Colonic mucosa (tissue), 4 donors: ENCODE data around the gene MTMR12. TPM values are rescaled to one million over a fixed set of nuclear protein-coding genes. Genes with fewer than 3 reads are reported as not detected.
A peak's percentile ranks its signal among the peaks of the same experiment; 100 is the strongest.

Experiments
- DNase-seq: peaks from one replicate; pipeline ENCODE4 v3.0.0-alpha.2; 2020
- H3K27ac ChIP-seq: fragments of 200-600 bp; one replicate; pipeline ENCODE4 v1.8.0; 2021
- H3K27me3 ChIP-seq: fragments of 200-600 bp; one replicate; pipeline ENCODE4 v1.8.0; 2021
- H3K36me3 ChIP-seq: fragments of 200-600 bp; one replicate; pipeline ENCODE4 v1.8.0; 2021
- H3K4me1 ChIP-seq: fragments of 200-600 bp; one replicate; pipeline ENCODE4 v1.8.0; 2021; ENCODE audit warnings: mild to moderate bottlenecking
- H3K4me3 ChIP-seq: fragments of 200-600 bp; one replicate; pipeline ENCODE4 v1.8.0; 2021
- H3K9ac ChIP-seq, 2 donors: one replicate each; pipeline ENCODE4 v1.7.0; 2013; ENCODE audit warnings: control low read depth in 2 of 2, low read depth in 2 of 2, low read length in 2 of 2
- H3K9me3 ChIP-seq: fragments of 200-600 bp; one replicate; pipeline ENCODE4 v1.8.0; 2021
- CTCF ChIP-seq: fragments of 200-600 bp; IDR thresholded peaks from one replicate; pipeline ENCODE4 v1.8.0; 2022; ENCODE audit warnings: antibody characterized with exemption, mild to moderate bottlenecking
- intact Hi-C: fragments of 100-400 bp; cut with DNase I; formaldehyde crosslinking; loops from one replicate; pipeline ENCODE4 v1.14.1; 2022
- total RNA-seq, 2 donors: library from RNA; stranded (reverse); fragmentation: NEBNext Ultra II Directional in 1 of 2; extraction: Animal tissue kit (Norgen Biotek cat#: 25700) in 1 of 2; gene quantifications; one replicate each; pipeline ENCODE4 v1.2.1, GENCODE V29; 2021
- donor health status: healthy.
- donor health status: DM: no; HTN: no; CAD: no.
- donor health status: DM: no; HTN: no; CAD: no.

Gene MTMR12
- total RNA-seq, 2 donors from 2014 or later = 23.2 to 23.8 TPM

DNA sequence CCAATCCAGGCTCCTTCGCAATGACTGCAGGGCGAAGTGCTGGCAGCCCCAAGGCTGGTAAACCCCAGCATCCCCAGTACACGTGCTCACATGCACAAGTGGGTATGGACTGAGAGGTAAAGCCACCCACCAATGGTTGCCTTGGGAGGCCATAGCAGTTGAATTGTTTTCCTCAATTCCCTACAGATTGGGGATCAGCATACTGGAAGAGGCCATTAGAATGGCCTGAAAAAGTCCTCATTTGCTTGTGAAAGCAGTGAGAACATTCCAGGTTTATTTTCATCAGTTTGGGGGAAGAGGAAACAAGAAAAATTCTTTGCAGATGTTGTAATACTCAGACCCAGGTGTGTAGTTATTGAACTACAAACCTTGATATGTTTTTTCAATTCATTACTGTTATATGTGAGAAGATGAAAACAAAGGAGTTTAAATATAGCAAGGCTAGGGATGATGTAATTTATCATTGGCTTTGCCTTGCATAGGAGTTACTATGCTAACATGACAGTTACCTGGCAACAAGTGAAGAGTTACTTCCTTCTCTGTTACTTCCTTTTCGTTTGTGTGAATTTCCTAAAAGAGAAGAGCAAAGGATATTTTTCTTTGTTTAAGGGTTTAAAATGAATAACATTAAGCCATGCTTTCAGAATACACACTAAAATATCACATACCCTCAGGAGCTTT, 36.4 kb downstream of the MTMR12 start:
- TF ChIP-seq CTCF = no peak
- DNase-seq = no peak
- Histone ChIP-seq H3K9ac (peak overlapping the region in 1 of 2 donors; percentile 4), H3K27me3 (no peaks in the 10 kb centered on the region), H3K4me1 (peaks cover 10% of the 10 kb centered on the region), H3K27ac (peak overlapping the region; percentile 34), H3K36me3 (no peaks in the 10 kb centered on the region), H3K4me3 (no peak overlapping the region), H3K9me3 (no peaks in the 10 kb centered on the region)
- intact Hi-C loops = no loop called here

DNA sequence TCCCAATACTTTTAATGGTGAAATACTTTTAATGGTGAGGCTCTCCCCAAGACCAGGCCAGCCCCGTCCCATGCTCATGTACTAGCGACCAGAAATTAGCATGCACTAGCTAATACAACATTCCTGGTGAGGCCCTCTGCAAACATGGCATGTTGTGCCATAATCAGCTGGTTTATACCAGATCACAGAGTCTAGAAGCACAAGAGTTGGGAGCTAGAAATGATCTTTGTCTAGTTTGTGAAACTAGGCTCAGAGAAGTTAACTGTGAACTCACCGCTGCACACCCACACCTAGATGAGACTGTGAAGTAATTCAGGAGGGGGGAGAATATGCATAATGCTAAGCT, 37.4 kb downstream of the MTMR12 start:
- Histone ChIP-seq H3K4me3 (no peak overlapping the region), H3K27ac (no peak overlapping the region), H3K36me3 (no peaks in the 10 kb centered on the region), H3K9ac (no peak overlapping the region), H3K9me3 (no peaks in the 10 kb centered on the region), H3K27me3 (no peaks in the 10 kb centered on the region), H3K4me1 (peaks cover 10% of the 10 kb centered on the region)
- intact Hi-C loops = no loop called here
- DNase-seq = no peak
- TF ChIP-seq CTCF = no peak

GRCh38 chr5:32274548-32275395, 38.0 kb downstream of the MTMR12 start:
- H3K36me3 ChIP-seq = no peaks in the 10 kb centered on the region

DNA sequence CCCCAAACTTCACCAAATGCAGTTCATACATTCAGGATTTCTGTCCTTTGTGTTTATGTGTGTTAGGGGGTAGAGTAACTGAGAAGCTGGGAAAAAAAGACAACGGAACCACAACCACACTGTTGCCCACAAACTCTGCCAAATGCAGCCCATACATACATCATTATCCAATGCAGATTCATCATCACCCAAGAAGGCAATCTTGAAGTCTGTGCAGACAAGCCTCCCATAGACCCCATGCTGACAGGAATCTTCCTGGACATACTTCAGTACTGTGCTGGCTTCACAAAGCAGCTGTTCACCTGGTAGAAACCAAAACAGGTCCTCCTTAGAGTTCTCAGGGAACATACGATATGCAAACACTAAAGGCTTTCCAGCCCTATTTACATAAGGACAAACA, 38.9 kb downstream of the MTMR12 start:
- no peak for TF ChIP-seq CTCF
- Histone ChIP-seq H3K36me3 (no peaks in the 10 kb centered on the region), H3K4me3 (no peak overlapping the region), H3K27me3 (no peaks in the 10 kb centered on the region), H3K27ac (no peak overlapping the region), H3K4me1 (peaks cover 10% of the 10 kb centered on the region), H3K9ac (no peak overlapping the region), H3K9me3 (no peaks in the 10 kb centered on the region)
- intact Hi-C loops = no loop called here
- no peak for DNase-seq

More at GRCh38 chr5:32274548-32275395, 38.0 kb downstream of the MTMR12 start:
- Histone ChIP-seq H3K4me3 (no peak overlapping the region), H3K27me3 (no peaks in the 10 kb centered on the region), H3K4me1 (peaks cover 10% of the 10 kb centered on the region), H3K9me3 (no peaks in the 10 kb centered on the region), H3K27ac (no peak overlapping the region), H3K9ac (no peak overlapping the region)
- no peak for DNase-seq
- TF ChIP-seq CTCF = no peak
- intact Hi-C loops = no loop called here

DNA sequence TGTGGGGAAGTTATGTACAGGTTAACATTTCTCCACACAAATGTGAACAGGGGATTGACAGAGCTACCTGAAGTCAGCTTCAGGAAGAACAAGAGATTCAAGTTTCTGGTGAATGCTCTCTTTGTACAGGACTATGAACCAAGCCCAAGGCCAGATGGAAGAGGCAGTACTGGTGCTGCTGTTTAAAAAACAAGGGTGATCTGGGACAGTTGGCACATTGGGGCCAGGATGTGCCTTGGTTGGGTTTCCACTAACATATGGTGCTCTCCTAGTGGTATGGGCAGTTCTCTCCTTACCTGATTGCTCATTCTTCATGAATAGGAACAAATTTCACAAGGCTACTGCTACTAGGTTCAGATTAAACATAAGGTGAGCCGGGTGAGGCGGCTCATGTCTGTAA, 40.0 kb downstream of the MTMR12 start:
- no peak overlapping the region for H3K9ac ChIP-seq
- H3K4me1 ChIP-seq = peaks cover 10% of the 10 kb centered on the region
- no peak overlapping the region for H3K27ac ChIP-seq
- no peaks in the 10 kb centered on the region for H3K36me3 ChIP-seq
- no peak for TF ChIP-seq CTCF
- DNase-seq = no peak
- H3K27me3 ChIP-seq = no peaks in the 10 kb centered on the region
- no peaks in the 10 kb centered on the region for H3K9me3 ChIP-seq
- intact Hi-C loops = no loop called here
- H3K4me3 ChIP-seq = no peak overlapping the region
